Stimulated activated CD8-positive, alpha-beta memory T cell treated with anti-CD3 and anti-CD28 coated beads, Interleukin-2, amount 100 ng/mL, for 48 hours (primary cell): ENCODE results near the gene MEP1B.
"Not testable (repeated sequence)": the region's sequence is repeated elsewhere in the genome, so short reads cannot be mapped to it uniquely, and the experiment has no call there.

Experiments used
- DNase-seq, 2 donors: peaks; one replicate each; pipeline ENCODE4 v3.0.0-alpha.2; 2020; ENCODE audit warnings: low read depth in 2 of 2

MEP1B gene

GRCh38 chr18:32189790-32190189, at the start of gene MEP1B:
Gene MEP1B, plus strand, starts transcription at chr18:32190039. Its CDS starts 32 bp downstream, at chr18:32190071.
- DNase-seq = no peak

GRCh38 chr18:32148185-32148870, 41.5 kb upstream of the MEP1B start:
- DNase-seq = no peak

- no peak for DNase-seq
Observed at GRCh38 chr18:32152705-32153448, 37.0 kb upstream of the MEP1B start.

GRCh38 chr18:32156855-32157254, 33.0 kb upstream of the MEP1B start:
- DNase-seq = no peak

GRCh38 chr18:32157580-32157979, 32.3 kb upstream of the MEP1B start:
- DNase-seq = no peak

- peak; percentile 28 to 36 for DNase-seq
Observed at GRCh38 chr18:32158108-32158624, 31.7 kb upstream of the MEP1B start.

- DNase-seq = not testable (repeated sequence)
Observed at GRCh38 chr18:32158631-32159030, 31.2 kb upstream of the MEP1B start.

- DNase-seq = no peak
Observed at GRCh38 chr18:32160547-32160946, 29.3 kb upstream of the MEP1B start.

GRCh38 chr18:32167980-32168730, 21.7 kb upstream of the MEP1B start:
- no peak for DNase-seq

GRCh38 chr18:32173654-32174053, 16.2 kb upstream of the MEP1B start:
- no peak for DNase-seq

GRCh38 chr18:32174719-32175118, 15.1 kb upstream of the MEP1B start:
- DNase-seq = no peak

- no peak for DNase-seq
Observed at GRCh38 chr18:32175265-32175664, 14.6 kb upstream of the MEP1B start.

GRCh38 chr18:32176745-32177144, 13.1 kb upstream of the MEP1B start:
- DNase-seq = not testable (repeated sequence)

GRCh38 chr18:32177530-32177929, 12.3 kb upstream of the MEP1B start:
- no peak for DNase-seq

- DNase-seq = no peak
Observed at GRCh38 chr18:32183503-32183902, 6.3 kb upstream of the MEP1B start.

GRCh38 chr18:32190209-32190608, 370 bp downstream of the MEP1B start:
- DNase-seq = no peak

GRCh38 chr18:32195881-32196815, 6.3 kb downstream of the MEP1B start:
- DNase-seq = no peak

GRCh38 chr18:32200766-32201165, 10.9 kb downstream of the MEP1B start:
- no peak for DNase-seq

GRCh38 chr18:32201948-32202672, 12.3 kb downstream of the MEP1B start:
- no peak for DNase-seq

GRCh38 chr18:32208023-32208422, 18.2 kb downstream of the MEP1B start:
- no peak for DNase-seq

GRCh38 chr18:32208577-32208976, 18.7 kb downstream of the MEP1B start:
- no peak for DNase-seq
